Activated CD8-positive, alpha-beta T cell treated with anti-CD3 and anti-CD28 coated beads, Interleukin-2, amount 10 ng/mL, durations not matched to agents 7 days and 5 days (primary cell): ENCODE results near the gene SLC2A8. TPM values are rescaled to one million over a fixed set of nuclear protein-coding genes. Genes with fewer than 3 reads are reported as not detected.

Source experiments
- ATAC-seq: fragments of 150-1000 bp; cut with Tn5 transposase; one replicate; pipeline ENCODE4 v1.10.0; 2021; ENCODE audit warnings: moderate library complexity
- CTCF ChIA-PET: fragments of 350-600 bp; sonication (Branson Sonifier 250); formaldehyde crosslinking; loops from one replicate; lab custom pipeline; 2021; ENCODE audit warnings: antibody characterized with exemption; lab: Charles Lee
- POLR2A ChIA-PET: fragments of 350-600 bp; sonication (Branson Sonifier 250); formaldehyde crosslinking; loops from one replicate; lab custom pipeline; 2021; ENCODE audit warnings: antibody characterized with exemption; lab: Charles Lee
- DNase-seq: peaks from one replicate; pipeline ENCODE4 v3.0.0-alpha.2; 2020
- H3K27ac Mint-ChIP-seq: one replicate; pipeline ENCODE4 v1.8.0; 2021; ENCODE audit warnings: mild to moderate bottlenecking, mixed read lengths
- H3K27me3 Mint-ChIP-seq: one replicate; pipeline ENCODE4 v1.8.0; 2021; ENCODE audit warnings: low read depth, mixed read lengths
- H3K36me3 Mint-ChIP-seq: one replicate; pipeline ENCODE4 v1.8.0; 2021; ENCODE audit warnings: low read depth, mixed read lengths
- H3K4me1 Mint-ChIP-seq: one replicate; pipeline ENCODE4 v1.8.0; 2021; ENCODE audit warnings: low read depth, mixed read lengths
- H3K4me3 Mint-ChIP-seq: one replicate; pipeline ENCODE4 v1.8.0; 2021; ENCODE audit warnings: mild to moderate bottlenecking, mixed read lengths
- H3K9me3 Mint-ChIP-seq: one replicate; pipeline ENCODE4 v1.8.0; 2022; ENCODE audit warnings: mixed read lengths; ENCODE audit not compliant: insufficient read depth
- total RNA-seq, 2 experiments: library from RNA; stranded (reverse); gene quantifications; one replicate each; pipeline ENCODE4 v1.2.3, GENCODE V29; 2021

Gene SLC2A8
- total RNA-seq, 2 experiments from 2014 or later, result 5.6 to 7.2 TPM

- ATAC-seq (no peak), DNase-seq (no peak)
- POLR2A ChIA-PET, result no interaction called here
- H3K9me3 Mint-ChIP-seq, result peaks cover 8% of the 10 kb centered on the region
- no peaks in the 10 kb centered on the region for H3K27me3 Mint-ChIP-seq
- H3K27ac Mint-ChIP-seq, result no peak overlapping the region
- peaks cover 27% of the 10 kb centered on the region for H3K4me1 Mint-ChIP-seq
- H3K4me3 Mint-ChIP-seq, result no peak overlapping the region
- H3K36me3 Mint-ChIP-seq, result peaks cover 95% of the 10 kb centered on the region
- CTCF ChIA-PET, result no interaction called here
Measured at GRCh38 chr9:127444283-127444920, 47.4 kb downstream of the SLC2A8 start.

GRCh38 chr9:127444921-127445850 is 48.2 kb downstream of the SLC2A8 start:
- DNase-seq, result no peak
- ATAC-seq, result no peak
- ChIA-PET CTCF (no interaction called here), POLR2A (no interaction called here)
- Mint-ChIP-seq H3K4me3 (no peak overlapping the region), H3K9me3 (peaks cover 8% of the 10 kb centered on the region), H3K4me1 (peaks cover 34% of the 10 kb centered on the region), H3K36me3 (peaks cover 95% of the 10 kb centered on the region), H3K27ac (peak overlapping the region; percentile 6), H3K27me3 (no peaks in the 10 kb centered on the region)

GRCh38 chr9:127445851-127446712 is 49.1 kb downstream of the SLC2A8 start:
- ChIA-PET POLR2A (no interaction called here), CTCF (no interaction called here)
- Mint-ChIP-seq H3K27ac (peak overlapping the region; percentile 60), H3K4me1 (peaks cover 36% of the 10 kb centered on the region), H3K36me3 (peaks cover 93% of the 10 kb centered on the region), H3K27me3 (no peaks in the 10 kb centered on the region), H3K4me3 (no peak overlapping the region), H3K9me3 (peaks cover 8% of the 10 kb centered on the region)
- DNase-seq (no peak), ATAC-seq (no peak)

GRCh38 chr9:127446713-127447415 is 49.9 kb downstream of the SLC2A8 start:
- H3K9me3 Mint-ChIP-seq, result peaks cover 8% of the 10 kb centered on the region
- H3K27me3 Mint-ChIP-seq, result no peaks in the 10 kb centered on the region
- peaks cover 90% of the 10 kb centered on the region for H3K36me3 Mint-ChIP-seq
- peak overlapping the region; percentile 60 for H3K27ac Mint-ChIP-seq
- ATAC-seq, result no peak
- H3K4me3 Mint-ChIP-seq, result no peak overlapping the region
- peaks cover 37% of the 10 kb centered on the region for H3K4me1 Mint-ChIP-seq
- POLR2A ChIA-PET, result interaction anchor here (0.8 kb wide), 1 partner anchor 9 kb away, joined by 3 read pairs; no protein-coding TSS in a partner anchor
- CTCF ChIA-PET, result no interaction called here
- DNase-seq, result no peak

GRCh38 chr9:127447416-127448111 is 50.6 kb downstream of the SLC2A8 start:
- Mint-ChIP-seq H3K36me3 (peaks cover 83% of the 10 kb centered on the region), H3K4me3 (no peak overlapping the region), H3K27me3 (no peaks in the 10 kb centered on the region), H3K4me1 (peaks cover 44% of the 10 kb centered on the region), H3K27ac (peak overlapping the region; percentile 97), H3K9me3 (peaks cover 8% of the 10 kb centered on the region)
- ATAC-seq (no peak), DNase-seq (no peak)
- CTCF ChIA-PET, result no interaction called here
- POLR2A ChIA-PET, result interaction anchor here (0.6 to 1.4 kb wide), 3 partner anchors 10 to 683 kb away, joined by 3 to 6 read pairs (median 4); partner anchors contain the start of gene ZNF79

GRCh38 chr9:127448112-127448805 is 51.3 kb downstream of the SLC2A8 start:
- CTCF ChIA-PET, result no interaction called here
- peak overlapping the region; percentile 95 for H3K4me3 Mint-ChIP-seq
- peak overlapping the region; percentile 97 for H3K27ac Mint-ChIP-seq
- peaks cover 8% of the 10 kb centered on the region for H3K9me3 Mint-ChIP-seq
- no peaks in the 10 kb centered on the region for H3K27me3 Mint-ChIP-seq
- DNase-seq, result no peak
- peaks cover 77% of the 10 kb centered on the region for H3K36me3 Mint-ChIP-seq
- ATAC-seq, result no peak
- peaks cover 48% of the 10 kb centered on the region for H3K4me1 Mint-ChIP-seq
- POLR2A ChIA-PET, result interaction anchor here (0.6 to 1.4 kb wide), 2 partner anchors 24 to 684 kb away, joined by 4 to 6 read pairs; partner anchors contain the start of gene ZNF79

GRCh38 chr9:127449332-127449966 is 52.5 kb downstream of the SLC2A8 start:
- DNase-seq (no peak), ATAC-seq (no peak)
- CTCF ChIA-PET, result interaction anchor here (0.8 to 1.1 kb wide), 2 partner anchors 53 to 234 kb away, joined by 3 to 5 read pairs; partner anchors contain the start of gene SLC2A8
- Mint-ChIP-seq H3K27me3 (no peaks in the 10 kb centered on the region), H3K27ac (peak overlapping the region; percentile 97), H3K4me3 (peak overlapping the region; percentile 95), H3K9me3 (peaks cover 1% of the 10 kb centered on the region), H3K36me3 (peaks cover 68% of the 10 kb centered on the region), H3K4me1 (peaks cover 51% of the 10 kb centered on the region)
- POLR2A ChIA-PET, result interaction anchor here (0.6 to 2.8 kb wide), 6 partner anchors 10 to 708 kb away, joined by 3 to 40 read pairs (median 4); partner anchors contain the start of gene ZNF79

- no peak for DNase-seq
- H3K4me3 Mint-ChIP-seq, result peak overlapping the region; percentile 95
- ChIA-PET CTCF (interaction anchor here (0.8 to 2.4 kb wide), 4 partner anchors 18 to 285 kb away, joined by 3 to 8 read pairs (median 4); partner anchors contain the start of genes SLC2A8 and TOR2A), POLR2A (interaction anchor here (0.6 to 2.8 kb wide), 33 partner anchors 9 to 709 kb away, joined by 3 to 40 read pairs (median 5); partner anchors contain the start of genes ST6GALNAC4, TOR2A and ZNF79)
- H3K9me3 Mint-ChIP-seq, result no peaks in the 10 kb centered on the region
- H3K27me3 Mint-ChIP-seq, result no peaks in the 10 kb centered on the region
- H3K36me3 Mint-ChIP-seq, result peaks cover 62% of the 10 kb centered on the region
- H3K27ac Mint-ChIP-seq, result peak overlapping the region; percentile 97
- peaks cover 51% of the 10 kb centered on the region for H3K4me1 Mint-ChIP-seq
- peak; percentile 7 for ATAC-seq
Measured at GRCh38 chr9:127450243-127450760, 53.3 kb downstream of the SLC2A8 start.
